HEK293T (cell line): ENCODE data around the gene ZDHHC9.

ENCODE experiments used
- ARNT ChIP-seq: fragments of 450-650 bp; IDR thresholded peaks from 2 replicates; pipeline ENCODE4 v1.6.1; 2017; ENCODE audit warnings: mild to moderate bottlenecking
- FOXK2 ChIP-seq: fragments of 450-650 bp; IDR thresholded peaks from 2 replicates; pipeline ENCODE4 v1.6.1; 2016; ENCODE audit warnings: mild to moderate bottlenecking
- FOXM1 ChIP-seq: fragments of 450-650 bp; IDR thresholded peaks from 2 replicates; pipeline ENCODE4 v1.6.1; 2017; ENCODE audit warnings: mild to moderate bottlenecking, borderline replicate concordance
- HDGF ChIP-seq: fragments of 450-650 bp; IDR thresholded peaks from 2 replicates; pipeline ENCODE4 v1.6.1; 2017; ENCODE audit warnings: antibody characterized with exemption, borderline replicate concordance
- NFRKB ChIP-seq: fragments of 450-650 bp; IDR thresholded peaks from 2 replicates; pipeline ENCODE4 v1.6.1; 2016; ENCODE audit warnings: mild to moderate bottlenecking, moderate library complexity
- ZNF384 ChIP-seq: fragments of 450-650 bp; IDR thresholded peaks from 2 replicates; pipeline ENCODE4 v1.6.1; 2016

DNA sequence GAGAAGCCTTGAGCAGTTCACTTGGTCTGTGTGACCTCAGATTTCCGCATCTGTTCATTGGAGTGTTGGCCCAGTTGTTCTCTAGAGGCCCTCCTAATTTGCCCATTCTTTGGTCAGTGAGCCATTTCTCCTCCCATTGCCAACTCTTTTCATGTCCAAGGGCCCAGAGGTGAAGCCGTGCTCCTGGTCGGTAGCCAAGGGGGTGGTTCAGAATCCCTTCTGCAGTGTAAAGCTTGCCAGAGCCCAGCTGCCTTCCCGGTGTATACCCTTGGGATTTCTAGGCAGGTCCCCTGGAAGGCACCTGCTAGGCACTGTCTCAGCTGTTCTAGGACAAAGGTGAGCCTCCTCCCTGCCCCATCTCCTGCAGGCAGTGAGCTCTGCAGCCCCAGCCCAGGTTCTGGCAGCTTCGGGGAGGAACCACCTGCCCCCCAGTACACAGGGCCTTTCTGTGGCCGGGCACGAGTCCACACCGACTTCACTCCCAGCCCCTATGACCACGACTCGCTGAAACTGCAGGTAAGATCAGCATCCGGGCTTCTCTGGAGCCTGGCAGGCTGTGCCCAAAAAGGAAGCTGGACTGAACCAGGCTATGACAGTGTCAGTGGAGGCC is 51.6 kb downstream of the ZDHHC9 start:
- TF ChIP-seq FOXM1: no peak
- no peak for TF ChIP-seq HDGF
- TF ChIP-seq NFRKB: no peak
- TF ChIP-seq ARNT: no peak
- TF ChIP-seq ZNF384: no peak
- TF ChIP-seq FOXK2: no peak
